NCI-H146 treated with DMSO at 0.1 percent for 48 hours (cell line): Measurements from ENCODE around the gene AKAP10.
"Not testable (repeated sequence)": the region's sequence is repeated elsewhere in the genome, so short reads cannot be mapped to it uniquely, and the experiment has no call there.

Experiments used
- DNase-seq: peaks from one replicate; lab custom pipeline; 2025; ENCODE audit not compliant: unreplicated experiment; lab: John Stamatoyannopoulos, UW

Gene AKAP10

DNA sequence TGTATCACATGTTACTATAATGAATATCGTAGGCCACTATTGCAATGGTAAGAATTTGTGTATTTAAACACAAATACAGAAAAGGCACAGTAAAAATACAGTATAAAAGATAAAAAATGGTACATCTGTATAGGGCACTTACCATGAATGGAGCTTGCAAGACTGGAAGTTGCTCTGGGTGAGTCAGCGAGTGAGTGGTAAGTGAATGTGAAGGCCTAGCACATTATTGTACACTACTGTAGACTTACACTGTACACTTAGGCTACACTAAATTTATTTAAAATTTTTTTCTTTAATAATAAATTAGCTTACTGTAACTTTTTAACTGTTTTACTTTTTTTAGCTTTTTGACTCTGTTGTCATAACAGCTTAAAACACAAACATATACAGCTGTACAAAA is 42.5 kb downstream of the AKAP10 start:
- DNase-seq = no peak

DNA sequence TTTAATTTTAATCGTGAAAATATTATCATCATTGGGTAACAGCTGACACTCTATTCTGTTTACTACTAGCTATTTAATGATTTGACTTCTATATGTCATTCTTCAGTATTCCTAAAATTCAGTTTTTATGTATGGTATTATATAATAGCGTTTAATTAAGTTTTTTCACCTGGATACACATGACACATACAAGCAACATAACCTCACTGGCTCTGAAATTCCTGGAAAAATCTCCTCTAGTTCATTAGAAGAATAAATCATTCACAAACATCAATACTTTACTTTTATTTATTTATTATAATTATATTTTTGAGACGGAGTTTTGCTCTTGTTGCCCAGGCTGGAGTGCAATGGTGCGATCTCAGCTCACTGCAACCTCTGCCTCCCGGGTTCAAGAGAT is 44.0 kb downstream of the AKAP10 start:
- DNase-seq = no peak

DNA sequence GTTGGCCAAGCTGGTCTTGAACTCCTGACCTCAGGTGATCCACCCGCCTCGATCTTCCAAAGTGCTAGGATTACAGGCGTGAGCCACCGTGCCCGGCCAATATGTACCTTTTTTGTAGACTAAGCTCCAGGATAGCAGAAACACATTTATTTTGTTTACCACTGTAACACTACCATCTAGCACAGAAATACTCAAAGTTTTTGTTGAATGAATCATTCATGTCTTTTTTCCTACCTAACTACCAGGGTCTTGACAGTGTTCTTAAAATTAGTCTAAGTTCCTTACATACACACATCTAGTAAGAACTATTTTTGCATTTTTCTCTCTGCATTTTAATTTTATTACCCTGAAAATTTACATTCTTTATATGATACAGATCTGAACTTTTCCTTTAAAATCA is 44.4 kb downstream of the AKAP10 start:
- DNase-seq = no peak

DNA sequence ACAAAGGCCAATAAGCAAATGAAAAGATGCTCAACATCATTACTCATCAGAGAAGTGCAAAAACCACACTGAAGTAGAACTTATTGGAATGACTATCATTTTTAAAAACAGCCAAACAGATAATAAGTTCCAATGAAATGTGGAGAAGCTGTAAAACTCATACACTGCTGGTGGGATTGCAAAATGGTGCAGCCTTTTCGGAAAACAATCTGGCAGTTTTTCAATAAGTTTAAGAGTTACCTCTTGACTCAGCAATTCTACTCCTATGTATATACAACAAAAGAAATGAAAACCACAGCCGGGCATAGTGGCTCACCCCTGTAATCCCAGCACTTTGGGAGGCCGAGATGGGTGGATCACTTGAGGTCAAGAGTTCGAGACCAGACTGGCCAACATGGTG is 49.3 kb downstream of the AKAP10 start:
- DNase-seq = no peak

DNA sequence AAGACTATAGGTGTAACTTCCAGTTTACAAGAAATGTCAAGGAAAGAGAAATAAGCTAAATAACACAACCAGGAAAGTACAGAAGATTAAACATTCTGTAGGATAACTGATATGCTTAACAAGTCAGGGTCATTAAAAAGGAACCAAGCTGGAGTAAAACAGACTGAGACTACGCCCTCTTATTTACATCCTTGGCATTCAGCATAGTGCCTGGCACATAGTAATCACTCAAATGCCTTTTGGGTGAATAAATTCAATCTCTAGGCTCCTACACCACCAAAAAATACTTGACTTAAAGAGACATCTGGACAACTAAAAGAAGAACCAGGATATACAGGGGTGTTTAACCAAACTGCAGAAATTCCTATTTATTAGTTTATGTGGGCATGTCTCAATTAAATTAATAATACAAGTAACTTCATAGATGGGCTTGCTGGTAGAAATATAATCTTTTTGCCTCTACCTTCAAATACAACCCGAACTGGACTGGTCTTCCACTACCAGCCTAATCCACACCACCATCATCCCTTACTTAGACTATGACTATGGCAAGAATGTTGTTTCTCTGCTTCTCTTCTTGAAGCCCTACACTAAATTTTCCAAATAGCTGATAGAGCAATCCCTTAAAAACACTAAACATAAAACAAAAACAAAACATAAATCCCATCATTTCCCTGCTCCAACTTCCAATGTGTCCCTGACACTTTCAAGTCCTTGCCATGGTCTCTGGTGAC is 62.2 kb downstream of the AKAP10 start:
- no peak for DNase-seq

DNA sequence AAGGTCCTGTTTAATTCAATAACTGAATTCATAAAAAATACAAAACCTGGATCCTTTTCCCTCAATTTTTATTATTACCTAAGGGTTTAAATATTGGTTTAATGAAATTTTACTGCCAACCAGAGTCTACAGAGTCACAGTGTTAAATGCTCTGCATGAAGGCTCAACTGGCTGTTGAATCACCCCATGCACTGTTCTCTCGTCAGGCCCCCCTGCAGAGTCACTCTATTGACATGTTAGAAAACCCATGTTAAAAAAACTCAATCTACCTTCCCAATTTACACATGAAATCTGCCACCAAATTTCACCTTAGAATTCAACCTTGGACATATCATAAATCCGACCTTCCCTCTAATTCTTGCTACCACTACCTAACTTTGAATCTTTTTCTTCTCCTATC is 66.6 kb downstream of the AKAP10 start:
- no peak for DNase-seq

DNA sequence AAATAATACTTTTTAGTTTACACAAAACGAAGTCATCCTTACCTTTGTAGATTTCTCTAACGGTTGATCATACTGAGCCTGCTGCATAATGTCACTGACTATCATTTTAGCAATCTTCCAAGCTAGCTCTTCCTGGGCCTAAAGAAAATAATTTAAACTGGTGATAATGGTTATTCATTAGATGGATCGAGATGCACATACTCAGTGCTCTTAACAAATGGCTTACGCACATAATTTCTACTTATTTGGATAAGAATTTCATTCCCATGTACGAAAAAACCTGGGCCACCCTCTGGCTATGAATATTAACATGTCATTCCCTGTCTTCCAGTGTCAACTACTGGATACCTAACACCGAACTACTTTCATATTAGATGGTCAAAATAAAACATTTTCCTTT is 68.5 kb downstream of the AKAP10 start:
- DNase-seq = no peak

DNA sequence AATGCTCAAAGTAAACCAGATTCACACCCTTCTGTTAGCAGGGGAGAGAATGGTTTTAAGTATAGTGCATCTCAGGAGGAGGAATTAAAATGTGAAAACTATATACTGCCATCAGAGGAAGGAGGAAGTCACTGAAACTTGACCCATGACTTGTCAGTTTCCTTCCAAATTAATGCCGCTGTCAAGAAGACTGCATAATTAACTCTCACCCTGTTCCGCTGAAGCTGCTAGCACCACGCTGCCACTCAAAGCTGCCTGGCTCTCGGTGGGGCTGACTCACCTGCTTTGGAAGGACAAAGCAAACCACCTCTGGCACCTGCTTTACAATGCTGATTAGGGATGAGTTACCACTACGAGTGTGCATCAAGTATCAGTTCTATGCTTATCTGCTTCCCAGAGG is 72.1 kb downstream of the AKAP10 start:
- no peak for DNase-seq

DNA sequence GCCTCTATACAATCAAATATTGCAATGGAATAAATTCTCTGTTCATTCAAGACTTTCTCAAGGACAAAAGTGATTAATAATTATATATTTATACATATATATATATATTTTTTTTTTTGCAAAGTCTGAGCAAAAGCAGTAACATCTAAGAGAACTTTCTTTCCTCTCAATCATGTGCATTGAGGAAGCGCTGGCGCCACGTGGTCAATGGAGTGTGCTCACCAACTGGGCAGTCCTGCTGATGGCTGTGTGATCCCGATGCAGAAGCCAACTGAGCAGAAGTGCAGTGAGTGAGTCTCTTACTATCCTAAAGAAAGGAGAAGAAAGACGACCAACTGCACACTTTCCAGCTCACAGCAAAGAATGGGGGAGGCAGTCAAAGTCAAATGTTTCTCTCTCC is 72.7 kb downstream of the AKAP10 start:
- no peak for DNase-seq

DNA sequence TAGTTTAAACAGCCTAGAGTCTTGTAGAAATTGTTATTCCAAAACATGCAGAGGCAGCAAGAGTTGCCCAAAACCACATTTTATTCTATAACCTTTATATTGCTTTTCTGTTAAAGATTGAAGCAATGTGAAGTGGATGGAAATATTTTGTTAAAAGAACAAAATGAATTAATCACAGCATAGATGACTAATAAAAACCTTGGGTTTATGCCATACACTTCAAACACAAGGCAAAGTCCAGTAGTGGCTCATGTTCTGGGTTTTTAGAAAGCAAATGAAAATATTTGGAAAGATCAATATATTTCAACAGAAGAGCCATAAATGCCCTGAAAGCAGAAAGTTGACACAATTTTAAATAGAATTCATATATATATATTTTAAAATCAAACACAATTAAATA is 73.2 kb downstream of the AKAP10 start:
- no peak for DNase-seq

DNA sequence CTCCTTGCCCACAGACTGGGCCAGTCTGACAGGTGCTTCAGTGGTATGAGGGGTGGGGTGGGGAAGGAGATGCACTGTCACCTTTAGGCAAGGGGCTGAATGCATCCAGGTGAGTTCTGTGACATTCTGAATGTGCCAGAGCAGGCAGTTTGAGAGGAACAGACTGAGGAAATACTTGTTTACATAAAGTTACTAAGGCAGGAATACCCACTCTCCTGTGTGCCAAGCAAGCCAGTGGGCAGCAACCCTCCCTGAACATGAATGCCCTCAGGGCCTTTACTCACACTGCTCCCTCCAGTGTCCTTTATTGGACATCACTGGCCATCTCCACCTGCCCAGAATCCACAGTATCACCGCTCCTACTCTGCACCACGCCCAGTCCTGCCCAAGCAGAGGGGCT is 76.8 kb downstream of the AKAP10 start:
- DNase-seq = no peak

DNA sequence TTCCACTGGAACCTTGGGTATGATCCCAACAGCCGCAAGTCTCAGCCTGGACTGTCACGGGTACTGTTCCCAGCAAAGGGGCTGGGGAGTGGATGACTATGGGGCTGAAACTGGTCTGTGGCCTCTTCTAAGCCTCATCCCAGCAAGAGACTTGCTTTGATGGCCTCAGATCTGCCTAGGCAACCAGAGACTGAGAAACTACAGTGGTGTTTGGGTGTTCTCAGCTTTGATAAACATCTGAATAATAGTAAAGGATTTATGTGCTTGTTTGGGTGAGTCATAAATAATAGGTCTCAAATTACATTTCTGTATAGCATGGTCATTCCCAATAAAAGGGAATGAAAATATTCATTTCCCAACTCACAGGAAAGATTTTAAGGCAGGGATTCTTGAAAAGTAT is 79.7 kb downstream of the AKAP10 start:
- DNase-seq = no peak

DNA sequence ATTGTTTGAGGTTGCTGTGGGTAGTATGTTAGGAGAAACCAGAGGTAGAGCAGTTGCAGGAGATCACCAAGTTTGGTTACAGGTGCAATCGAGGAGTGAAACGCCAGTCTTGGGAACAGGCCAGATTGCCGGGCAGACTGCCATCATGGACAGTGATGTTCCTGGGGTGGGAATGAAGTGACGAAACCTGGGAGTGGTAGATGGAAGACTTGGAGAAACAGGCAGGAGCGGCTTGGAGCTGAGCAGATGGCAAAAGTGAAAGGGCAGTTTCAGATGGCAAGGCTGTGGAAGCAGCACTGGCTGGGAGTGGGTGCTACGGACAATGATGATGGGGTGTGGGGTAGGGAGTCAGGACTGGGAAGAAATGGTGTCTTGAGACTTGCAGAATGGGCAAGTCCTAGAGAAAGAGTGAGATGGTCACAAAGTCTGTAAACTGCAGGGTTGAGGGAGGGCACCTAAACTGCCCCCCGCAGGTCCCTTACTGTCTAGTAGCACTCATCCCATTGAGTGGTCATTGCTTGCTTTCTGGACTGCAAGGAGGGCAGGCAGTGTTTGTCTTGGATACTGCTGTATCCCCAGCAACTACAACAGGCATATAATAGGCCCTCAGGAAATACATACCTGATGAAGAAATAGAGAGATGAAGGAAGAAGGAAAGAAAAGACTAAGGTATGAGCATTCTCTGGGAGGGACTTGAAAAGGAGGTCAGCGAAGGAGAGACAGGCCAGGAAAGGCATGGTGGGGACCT is 80.4 kb downstream of the AKAP10 start:
- DNase-seq = no peak

DNA sequence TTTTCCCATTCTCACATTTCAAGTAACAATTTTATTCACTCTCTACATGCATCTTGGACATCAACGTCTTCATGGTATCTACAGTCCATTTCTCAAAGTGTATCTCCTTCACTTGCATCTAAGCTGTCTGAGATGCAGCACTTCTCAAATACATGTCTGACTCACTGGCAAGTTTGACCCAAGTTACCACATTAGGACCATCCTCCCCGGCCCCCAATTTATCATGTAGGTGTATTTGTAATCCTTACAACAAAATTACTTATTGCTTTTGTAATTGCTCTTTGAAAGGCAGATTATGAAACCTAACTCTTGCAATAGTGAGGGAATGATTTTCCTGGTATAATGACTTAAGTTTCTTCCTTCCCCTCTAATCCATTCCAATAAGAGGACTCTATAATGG is 80.9 kb downstream of the AKAP10 start:
- no peak for DNase-seq

DNA sequence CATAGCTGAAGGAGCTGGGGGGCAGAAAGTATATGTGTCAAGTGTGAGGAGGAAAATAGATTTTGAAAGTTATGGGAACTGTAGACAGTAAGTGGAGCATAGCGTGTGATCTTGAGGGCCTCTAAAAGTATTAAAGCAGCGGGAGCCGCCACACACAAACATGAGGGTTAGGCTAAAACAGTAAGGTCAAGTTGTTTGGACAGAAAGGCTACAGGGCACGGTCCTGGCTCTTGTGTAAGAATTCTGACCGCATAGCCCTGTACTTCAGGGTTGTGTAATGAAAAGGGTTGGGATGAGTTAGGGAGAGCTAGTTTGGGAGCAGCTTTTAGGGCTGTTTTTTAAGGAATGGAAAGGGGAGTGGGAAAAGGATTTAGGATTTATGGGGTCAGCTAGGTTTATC is 87.1 kb downstream of the AKAP10 start:
- not testable (repeated sequence) for DNase-seq

DNA sequence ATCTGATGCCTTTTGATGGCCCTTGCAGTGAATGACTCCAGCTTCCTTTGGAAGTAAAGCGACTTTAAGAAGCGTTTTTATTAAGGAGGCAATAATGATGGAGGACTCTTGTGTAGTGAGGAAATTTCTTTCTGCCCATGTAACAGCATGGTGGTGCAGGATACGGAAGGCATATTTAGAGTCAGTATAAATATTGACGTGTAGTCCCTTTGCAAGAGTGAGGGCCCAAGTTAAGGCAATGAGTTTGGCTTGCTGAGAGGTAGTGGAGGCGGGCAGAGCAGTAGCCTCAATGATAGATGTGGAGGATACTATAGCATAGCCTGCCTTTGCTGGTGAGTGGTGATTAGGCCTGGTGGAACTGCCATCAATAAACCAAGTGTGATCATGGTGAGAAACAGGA is 87.6 kb downstream of the AKAP10 start:
- DNase-seq = not testable (repeated sequence)

DNA sequence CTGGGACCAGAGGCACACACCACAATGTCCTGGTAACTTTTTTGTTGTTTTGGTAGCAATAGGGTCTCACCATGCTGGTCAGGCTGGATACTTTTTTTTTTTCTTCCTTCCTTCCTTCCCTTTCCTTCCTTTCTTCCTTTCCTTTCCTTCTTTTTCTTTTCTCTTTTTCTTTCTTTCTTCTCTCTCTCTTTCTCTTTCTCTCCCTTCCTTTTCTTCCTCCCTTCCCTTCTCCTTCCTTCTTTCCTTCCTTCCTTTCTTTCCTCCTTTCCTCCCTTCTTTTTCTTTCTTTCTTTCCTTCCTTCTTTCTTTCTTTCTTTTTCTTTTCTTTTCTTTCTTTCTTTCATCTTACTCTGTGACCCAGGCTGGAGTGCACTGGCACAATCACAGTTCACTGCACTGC is 91.5 kb downstream of the AKAP10 start:
- DNase-seq = no peak

DNA sequence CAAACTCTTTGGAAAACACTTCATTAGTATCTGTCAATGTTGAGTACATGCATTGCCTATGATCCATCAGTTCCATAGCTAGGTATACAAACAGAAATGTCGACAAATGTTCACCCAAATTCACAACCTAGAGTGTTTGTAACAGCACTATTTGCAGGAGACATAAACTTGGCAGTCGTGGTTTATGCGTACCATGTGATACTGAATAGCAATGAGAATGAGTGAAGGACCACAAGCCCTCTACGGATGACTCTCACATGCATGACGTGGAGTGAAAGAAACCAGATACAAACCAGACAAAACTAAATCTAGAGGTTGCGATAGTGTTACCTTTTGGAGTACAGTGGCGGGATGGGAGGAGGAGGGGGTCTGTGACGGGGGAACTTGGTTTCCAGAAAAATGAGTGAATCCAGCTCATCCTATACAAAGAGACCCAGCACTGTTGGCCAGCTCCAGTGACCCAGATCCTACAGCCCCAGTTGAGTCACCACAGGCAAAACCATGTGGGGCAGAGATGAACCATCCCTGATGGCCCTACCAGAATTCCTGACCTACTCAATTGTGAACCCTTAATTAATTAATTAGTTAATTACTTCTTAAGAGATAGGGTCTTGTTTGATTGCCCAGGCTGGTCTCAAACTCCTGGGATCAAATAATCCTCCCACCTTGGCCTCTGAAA is 94.0 kb downstream of the AKAP10 start:
- DNase-seq = no peak

DNA sequence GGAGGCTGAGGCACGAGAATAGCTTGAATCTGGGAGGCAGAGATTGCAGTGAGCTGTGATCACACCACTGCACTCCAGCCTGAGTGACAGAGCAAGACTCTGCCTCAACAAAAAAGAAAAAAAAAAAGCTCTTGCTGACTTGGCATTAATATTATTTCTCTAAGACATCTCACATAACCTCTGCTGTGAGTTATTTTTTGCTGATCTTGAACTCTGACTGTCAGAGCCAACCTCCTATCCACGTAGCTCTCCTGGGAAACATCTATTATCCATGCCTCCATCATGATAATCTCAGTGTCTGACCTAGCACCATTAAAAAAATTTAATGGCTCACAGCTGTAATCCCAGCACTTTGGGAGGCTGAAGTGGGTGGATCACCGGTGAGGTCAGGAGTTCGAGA is 97.2 kb downstream of the AKAP10 start:
- DNase-seq = no peak

DNA sequence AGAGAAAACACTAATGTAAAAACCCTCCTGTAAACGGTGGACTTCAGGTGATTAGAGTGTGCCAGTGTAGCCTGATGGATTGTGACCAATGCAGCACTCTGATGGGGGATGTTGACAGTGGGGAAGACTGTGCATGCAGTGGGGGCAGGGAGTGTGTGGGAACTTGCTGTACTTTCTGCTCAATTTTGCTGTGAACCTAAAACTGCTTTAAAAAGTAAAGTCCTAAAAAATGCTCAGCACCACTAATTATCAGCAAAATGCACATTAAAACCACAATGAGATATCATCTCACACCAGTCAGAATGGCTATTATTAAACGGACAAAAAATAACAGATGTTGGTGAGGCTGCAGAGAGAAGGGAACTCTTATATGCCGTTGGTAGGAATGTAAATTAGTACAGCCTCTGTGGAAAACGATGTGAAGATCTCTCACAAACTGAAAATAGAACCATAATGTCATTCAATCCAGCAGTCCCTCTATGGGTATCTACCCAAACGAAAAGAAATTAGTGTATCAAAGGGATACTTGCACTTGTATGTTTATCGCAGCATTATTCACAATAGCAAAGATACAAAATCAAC is 100.2 kb downstream of the AKAP10 start:
- no peak for DNase-seq

DNA sequence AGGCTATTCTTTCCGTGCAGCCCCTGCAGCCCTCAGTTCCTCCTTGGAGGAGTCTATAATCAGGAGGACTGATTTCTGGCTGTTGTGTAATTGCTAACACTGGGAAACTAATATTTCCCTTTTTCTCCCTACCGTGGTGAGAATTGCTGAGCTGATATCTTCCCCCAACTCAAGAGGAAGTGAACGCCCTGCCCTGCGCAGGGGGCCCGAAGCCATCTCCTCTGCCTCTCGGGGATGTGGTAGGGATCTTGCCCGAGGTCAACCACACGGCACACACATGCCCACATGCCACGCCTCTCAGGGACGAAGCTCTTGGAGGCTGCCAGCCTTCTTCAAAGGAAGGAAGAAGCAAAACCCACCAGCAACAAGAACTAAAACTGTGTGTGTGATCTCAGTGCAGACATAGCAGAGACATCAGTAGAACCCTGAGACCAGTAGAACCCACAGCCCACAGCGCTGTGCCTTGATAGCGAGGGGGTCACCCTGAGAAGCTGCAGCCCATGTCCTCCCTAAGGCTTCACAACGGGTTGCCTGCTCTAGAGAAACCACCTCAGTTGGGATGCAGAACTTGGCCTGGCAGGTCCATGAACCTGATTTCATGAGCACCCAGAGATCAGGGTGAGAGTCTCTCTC is 101.0 kb downstream of the AKAP10 start:
- no peak for DNase-seq
